ENCODE measurements around the gene LKAAEAR1. TPM values are rescaled to one million over a fixed set of nuclear protein-coding genes. Genes with fewer than 3 reads are reported as not detected.
A peak's percentile ranks its signal among the peaks of the same experiment; 100 is the strongest.

Gene LKAAEAR1
- total and polyA plus RNA-seq, 2 of the 13 experiments (the other 11 are each of a cell fraction or from before 2014, with no cell fraction given), result not detected

- no peak for TF ChIP-seq PCBP1 (IDR thresholded peaks at IDR 0.05; ENCODE audit: borderline replicate concordance, low read depth, low read length)
- TF ChIP-seq HNF1B (CRISPR knock-in tag; IDR thresholded peaks at IDR 0.05), result no peak; the same call in none of the 2 replicates
- no peak for TF ChIP-seq TCF7L2 (IDR thresholded peaks at IDR 0.05; ENCODE audit: low read depth, low read length)
- peak; percentile 44; the same call in 1 of the 2 replicates for TF ChIP-seq ZMYM4 (CRISPR knock-in tag; IDR thresholded peaks at IDR 0.05)
- no peak for TF ChIP-seq ZUFSP (CRISPR knock-in tag; IDR thresholded peaks at IDR 0.05; ENCODE audit: borderline replicate concordance)
- TF ChIP-seq HHEX (CRISPR knock-in tag; IDR thresholded peaks at IDR 0.05), result no peak
- no peak for TF ChIP-seq IKZF1 (IDR thresholded peaks at IDR 0.05)
- no peak for TF ChIP-seq TBX3 (IDR thresholded peaks at IDR 0.05; ENCODE audit: borderline replicate concordance)
- TF ChIP-seq PLSCR1 (CRISPR knock-in tag; IDR thresholded peaks at IDR 0.05; ENCODE audit: borderline replicate concordance), result no peak
- TF ChIP-seq SMYD3 (CRISPR knock-in tag; IDR thresholded peaks at IDR 0.05), result peak; percentile 95
- peak; percentile 83; the same call in 1 of the 2 replicates for TF ChIP-seq KDM3A (CRISPR knock-in tag; IDR thresholded peaks at IDR 0.05; ENCODE audit: low read depth)
- peak; percentile 46; the same call in 1 of the 2 replicates for TF ChIP-seq HIC2 (CRISPR knock-in tag; IDR thresholded peaks at IDR 0.05; ENCODE audit: low read depth)
- peak; percentile 47; the same call in 1 of the 2 replicates for TF ChIP-seq ARID5B (CRISPR knock-in tag; IDR thresholded peaks at IDR 0.05)
Measured at GRCh38 chr20:64050261-64051032, 33.8 kb downstream of the LKAAEAR1 start (continued).

Data from HepG2 (cell line).